Coronary artery (tissue), 2 donors: Measurements from ENCODE around the gene SCG5.

Experiments used
- DNase-seq: peaks from one replicate; pipeline ENCODE4 v3.0.0-alpha.2; 2017; ENCODE audit warnings: low spot score
- H3K27ac ChIP-seq, 2 donors: fragments of 200-600 bp; sonication (generic); one replicate each; pipeline ENCODE4 v1.5.1; 2016 to 2019
- H3K4me3 ChIP-seq: fragments of 200-600 bp; sonication (generic); 2 replicates; pipeline ENCODE4 v1.5.1; 2016; ENCODE audit warnings: mild to moderate bottlenecking, moderate library complexity
- TF ChIP-seq, protein P1 (sequence below): fragments of 200-600 bp; sonication (generic); IDR thresholded peaks from one replicate; pipeline ENCODE4 v1.5.1; 2019; ENCODE audit warnings: antibody characterized with exemption

SCG5 gene

DNA sequence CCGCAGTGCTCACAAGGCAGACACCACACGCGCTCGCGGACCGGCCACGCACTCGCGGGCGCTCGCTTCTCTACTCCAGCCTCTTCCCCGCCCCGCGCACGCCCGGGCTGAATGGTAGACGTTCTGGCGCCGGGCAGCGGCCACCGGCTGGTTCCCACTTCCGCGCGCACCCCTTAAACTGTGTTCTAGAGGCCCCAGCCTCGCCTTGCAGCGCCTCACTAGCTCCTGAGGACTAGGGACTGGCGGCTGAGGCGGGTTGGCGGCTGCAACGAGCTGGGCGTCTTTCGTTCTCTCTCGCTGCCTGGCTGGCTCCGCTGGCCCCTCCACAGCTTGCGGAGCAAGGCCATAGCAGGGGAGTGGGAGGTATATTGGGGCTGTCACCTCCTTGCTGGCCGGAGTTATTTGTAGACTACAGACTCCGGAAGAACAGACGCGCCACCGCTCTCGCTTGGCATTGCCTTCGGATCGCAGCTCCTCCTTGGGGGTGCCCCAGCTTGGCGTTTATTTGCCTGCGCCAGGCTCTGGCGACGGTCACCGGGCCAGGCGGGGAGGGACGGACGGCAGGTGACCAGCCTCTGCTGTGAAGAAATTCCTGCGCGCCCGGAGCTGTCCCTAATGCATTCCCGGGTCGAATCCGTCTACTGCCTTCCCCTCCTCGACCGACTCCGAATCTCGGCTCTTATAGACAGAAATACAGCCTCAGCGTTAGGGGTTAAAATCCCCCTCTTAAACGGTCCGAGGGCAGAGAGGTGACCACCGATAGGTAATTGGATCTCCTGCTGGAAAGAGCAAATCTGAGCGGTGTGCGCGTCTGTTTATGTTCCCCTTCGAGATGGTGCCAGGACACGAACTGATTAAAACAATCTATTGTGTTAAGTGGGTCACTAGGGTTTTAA, 77.6 kb downstream of the SCG5 start:
- no peak for DNase-seq
- H3K4me3 ChIP-seq = peak overlapping the region; percentile 67
- TF ChIP-seq, protein P1, sequence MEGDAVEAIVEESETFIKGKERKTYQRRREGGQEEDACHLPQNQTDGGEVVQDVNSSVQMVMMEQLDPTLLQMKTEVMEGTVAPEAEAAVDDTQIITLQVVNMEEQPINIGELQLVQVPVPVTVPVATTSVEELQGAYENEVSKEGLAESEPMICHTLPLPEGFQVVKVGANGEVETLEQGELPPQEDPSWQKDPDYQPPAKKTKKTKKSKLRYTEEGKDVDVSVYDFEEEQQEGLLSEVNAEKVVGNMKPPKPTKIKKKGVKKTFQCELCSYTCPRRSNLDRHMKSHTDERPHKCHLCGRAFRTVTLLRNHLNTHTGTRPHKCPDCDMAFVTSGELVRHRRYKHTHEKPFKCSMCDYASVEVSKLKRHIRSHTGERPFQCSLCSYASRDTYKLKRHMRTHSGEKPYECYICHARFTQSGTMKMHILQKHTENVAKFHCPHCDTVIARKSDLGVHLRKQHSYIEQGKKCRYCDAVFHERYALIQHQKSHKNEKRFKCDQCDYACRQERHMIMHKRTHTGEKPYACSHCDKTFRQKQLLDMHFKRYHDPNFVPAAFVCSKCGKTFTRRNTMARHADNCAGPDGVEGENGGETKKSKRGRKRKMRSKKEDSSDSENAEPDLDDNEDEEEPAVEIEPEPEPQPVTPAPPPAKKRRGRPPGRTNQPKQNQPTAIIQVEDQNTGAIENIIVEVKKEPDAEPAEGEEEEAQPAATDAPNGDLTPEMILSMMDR = no peak
- H3K27ac ChIP-seq = no peak overlapping the region

DNA sequence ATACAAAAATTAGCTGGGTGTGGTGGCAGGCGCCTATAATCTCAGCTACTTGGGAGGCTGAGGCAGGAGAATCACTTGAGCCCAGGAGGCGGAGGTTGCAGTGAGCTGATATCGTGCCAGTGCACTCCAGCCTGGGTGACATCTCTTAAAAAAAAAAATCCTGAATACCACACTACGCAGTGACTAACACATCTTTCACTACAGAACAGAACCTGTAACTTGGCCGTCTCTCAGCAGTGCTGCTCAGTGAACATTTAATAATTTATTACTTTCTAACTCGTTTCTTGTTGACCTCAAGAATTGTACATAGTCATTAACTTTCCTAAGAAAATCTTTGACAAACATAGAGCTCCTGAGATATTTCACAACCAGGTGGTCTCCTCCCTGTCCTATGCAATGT, 80.1 kb downstream of the SCG5 start:
- TF ChIP-seq, protein P1 = no peak
- H3K4me3 ChIP-seq = no peak overlapping the region

DNA sequence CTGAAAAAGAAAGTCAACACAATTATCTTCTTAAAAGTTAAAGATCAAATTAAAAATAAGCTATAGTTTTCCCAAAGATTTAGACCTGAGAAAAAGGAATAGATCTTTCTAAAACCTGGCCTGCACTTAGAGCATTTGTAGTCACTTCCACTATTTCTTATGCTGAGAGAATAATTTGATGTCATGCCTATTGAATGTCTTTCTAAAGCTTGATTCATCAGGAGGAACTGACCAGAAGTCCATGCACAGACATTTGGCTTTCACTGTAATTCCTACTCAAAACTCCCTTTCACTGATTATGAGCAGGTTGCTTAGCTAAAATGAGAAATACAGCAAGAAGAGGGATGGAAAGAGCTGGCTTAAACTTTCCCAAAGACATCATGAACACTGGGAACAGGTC, 80.6 kb downstream of the SCG5 start:
- Histone ChIP-seq H3K4me3 (no peak overlapping the region), H3K27ac (no peak overlapping the region)
- TF ChIP-seq, protein P1 = no peak
- DNase-seq = no peak

More for the DNA sequence above, 80.1 kb downstream of the SCG5 start:
- DNase-seq = no peak
- H3K27ac ChIP-seq = no peak overlapping the region

DNA sequence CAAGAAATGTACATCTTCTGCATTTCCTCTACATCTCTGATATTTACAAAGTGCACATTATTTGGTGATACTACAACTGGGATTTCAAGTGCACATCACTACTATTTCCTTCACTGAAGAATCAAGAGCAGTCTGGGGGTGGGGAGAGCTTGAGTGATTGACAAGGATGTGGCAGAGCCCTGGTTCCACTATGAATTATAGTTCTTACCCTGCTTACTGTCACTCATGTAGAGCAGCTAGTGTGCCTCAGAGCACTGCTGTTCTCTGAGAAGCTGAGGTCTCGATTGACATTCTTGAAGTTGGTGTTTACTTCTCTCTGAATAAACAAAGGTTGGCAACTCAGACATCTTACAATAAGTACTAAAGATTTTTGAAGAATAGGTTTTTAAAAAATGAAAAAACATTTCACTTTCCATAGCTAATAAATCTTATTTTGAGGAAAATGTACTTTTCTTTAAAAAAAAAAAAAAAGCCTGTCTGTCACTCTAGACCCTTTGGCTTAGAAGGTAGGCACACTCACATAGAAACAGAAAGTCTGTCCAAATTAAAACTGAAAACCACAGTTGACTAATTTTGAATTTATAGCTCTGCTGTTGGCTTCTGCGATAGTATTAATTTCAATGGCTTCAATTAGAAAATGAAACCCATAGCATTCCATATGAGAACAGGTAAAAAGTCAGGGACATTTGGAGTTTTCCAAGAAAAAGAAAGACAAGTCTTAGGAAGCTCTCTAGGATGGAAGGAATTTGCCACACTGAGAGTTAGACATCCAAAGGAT, 81.8 kb downstream of the SCG5 start:
- no peak overlapping the region for H3K4me3 ChIP-seq
- TF ChIP-seq, protein P1 = no peak
- no peak for DNase-seq
- no peak overlapping the region for H3K27ac ChIP-seq

DNA sequence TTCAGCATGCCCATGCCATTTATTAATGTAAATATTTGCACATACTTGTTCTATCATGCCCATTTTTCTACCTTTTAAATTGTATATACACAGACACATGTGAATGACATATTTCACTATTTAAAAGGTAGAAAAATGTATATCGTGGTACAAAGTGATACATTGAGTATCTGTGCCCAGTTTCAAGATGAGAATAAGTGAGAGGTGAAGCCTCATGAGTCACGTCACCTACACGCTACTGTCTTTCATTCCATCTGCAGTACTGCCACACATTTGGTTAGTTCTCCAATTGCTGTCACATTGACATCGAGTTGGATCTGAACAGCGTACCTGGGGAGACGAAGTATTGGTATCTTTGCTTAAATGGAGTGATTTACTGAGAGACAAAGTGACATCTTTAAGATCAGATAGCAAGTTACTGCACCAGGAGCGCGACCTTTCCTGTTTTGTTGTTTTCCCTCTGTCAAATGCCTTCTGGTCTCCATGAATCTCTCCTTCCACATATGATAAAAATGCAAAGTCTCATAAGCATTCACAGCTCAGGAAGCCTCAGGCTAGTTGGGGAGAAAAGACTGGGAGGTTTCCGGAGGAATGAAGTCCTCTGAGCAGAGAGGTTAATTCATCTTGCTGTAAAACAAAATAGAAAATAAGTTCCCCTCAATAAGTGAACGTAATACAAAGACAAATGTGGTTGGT, 88.3 kb downstream of the SCG5 start:
- TF ChIP-seq, protein P1 = no peak
- Histone ChIP-seq H3K4me3 (no peak overlapping the region), H3K27ac (no peak overlapping the region)
- no peak for DNase-seq

DNA sequence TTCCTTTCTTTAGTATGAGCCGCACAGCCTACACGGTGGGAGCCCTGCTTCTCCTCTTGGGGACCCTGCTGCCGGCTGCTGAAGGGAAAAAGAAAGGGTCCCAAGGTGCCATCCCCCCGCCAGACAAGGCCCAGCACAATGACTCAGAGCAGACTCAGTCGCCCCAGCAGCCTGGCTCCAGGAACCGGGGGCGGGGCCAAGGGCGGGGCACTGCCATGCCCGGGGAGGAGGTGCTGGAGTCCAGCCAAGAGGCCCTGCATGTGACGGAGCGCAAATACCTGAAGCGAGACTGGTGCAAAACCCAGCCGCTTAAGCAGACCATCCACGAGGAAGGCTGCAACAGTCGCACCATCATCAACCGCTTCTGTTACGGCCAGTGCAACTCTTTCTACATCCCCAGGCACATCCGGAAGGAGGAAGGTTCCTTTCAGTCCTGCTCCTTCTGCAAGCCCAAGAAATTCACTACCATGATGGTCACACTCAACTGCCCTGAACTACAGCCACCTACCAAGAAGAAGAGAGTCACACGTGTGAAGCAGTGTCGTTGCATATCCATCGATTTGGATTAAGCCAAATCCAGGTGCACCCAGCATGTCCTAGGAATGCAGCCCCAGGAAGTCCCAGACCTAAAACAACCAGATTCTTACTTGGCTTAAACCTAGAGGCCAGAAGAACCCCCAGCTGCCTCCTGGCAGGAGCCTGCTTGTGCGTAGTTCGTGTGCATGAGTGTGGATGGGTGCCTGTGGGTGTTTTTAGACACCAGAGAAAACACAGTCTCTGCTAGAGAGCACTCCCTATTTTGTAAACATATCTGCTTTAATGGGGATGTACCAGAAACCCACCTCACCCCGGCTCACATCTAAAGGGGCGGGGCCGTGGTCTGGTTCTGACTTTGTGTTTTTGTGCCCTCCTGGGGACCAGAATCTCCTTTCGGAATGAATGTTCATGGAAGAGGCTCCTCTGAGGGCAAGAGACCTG, 89.5 kb downstream of the SCG5 start:
- H3K4me3 ChIP-seq = no peak overlapping the region
- TF ChIP-seq, protein P1 = no peak
- no peak for DNase-seq

More for the DNA sequence above, 89.5 kb downstream of the SCG5 start:
- H3K27ac ChIP-seq = no peak overlapping the region
